ENCODE measurements around the gene BAIAP2L1. TPM values are rescaled to one million over a fixed set of nuclear protein-coding genes. Genes with fewer than 3 reads are reported as not detected.
"Not testable (repeated sequence)": the region's sequence is repeated elsewhere in the genome, so short reads cannot be mapped to it uniquely, and the experiment has no call there.

The BAIAP2L1 gene
- total RNA-seq, 2 donors from 2014 or later: 0.55 to 0.82 TPM

GRCh38 chr7:98394377-98394836 is 6.5 kb downstream of the BAIAP2L1 start:
- no peak overlapping the region for H3K27ac Mint-ChIP-seq
- H3K4me3 Mint-ChIP-seq: no peak overlapping the region

DNA sequence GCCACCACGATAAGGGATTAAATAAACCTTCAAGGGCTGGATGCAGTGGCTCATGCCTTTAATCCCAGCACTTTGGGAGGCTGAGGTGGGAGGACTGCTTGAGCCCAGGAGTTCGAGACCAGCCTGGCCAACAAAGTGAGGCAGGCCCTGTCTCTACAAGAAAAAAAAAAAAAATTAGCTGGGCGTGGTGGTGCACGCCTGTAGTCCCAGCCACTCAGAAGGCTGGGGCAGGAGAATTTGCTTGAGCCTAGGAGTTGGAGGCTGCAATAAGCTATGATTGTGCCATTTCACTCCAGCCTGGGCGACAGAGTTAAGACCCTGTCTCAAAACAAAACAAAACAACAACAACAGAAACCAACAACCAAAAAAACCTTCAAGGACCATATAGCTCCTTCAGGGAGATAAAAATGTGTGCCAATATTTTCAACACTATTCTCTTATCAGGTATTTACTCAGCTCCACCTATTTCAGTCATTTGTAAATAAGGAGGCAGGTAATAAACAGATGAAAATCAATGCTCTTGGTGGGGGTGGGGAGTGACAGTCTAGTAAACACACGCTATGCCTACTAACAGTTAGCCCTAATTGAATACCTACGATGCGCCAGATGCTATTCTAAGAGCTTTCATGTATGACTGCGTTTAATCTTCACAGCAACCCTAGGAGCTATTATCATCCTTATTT is 13.2 kb downstream of the BAIAP2L1 start:
- no peaks in the 10 kb centered on the region for H3K27me3 Mint-ChIP-seq
- no peaks in the 10 kb centered on the region for H3K4me1 Mint-ChIP-seq
- H3K9me3 ChIP-seq (ENCODE audit: control insufficient read depth, low read length, poor library complexity, severe bottlenecking): no peaks in the 10 kb centered on the region
- no peak overlapping the region for H3K4me3 Mint-ChIP-seq
- peaks cover 4% of the 10 kb centered on the region for H3K36me3 Mint-ChIP-seq (ENCODE audit: low read depth)
- no peak overlapping the region for H3K27ac Mint-ChIP-seq
- ATAC-seq (no peak), DNase-seq (no peak)

More at GRCh38 chr7:98394377-98394836, 6.5 kb downstream of the BAIAP2L1 start:
- Mint-ChIP-seq H3K27me3 (peaks cover 11% of the 10 kb centered on the region), H3K36me3 (ENCODE audit: low read depth) (peaks cover 2% of the 10 kb centered on the region), H3K4me1 (no peaks in the 10 kb centered on the region)
- ATAC-seq: no peak
- H3K9me3 ChIP-seq (ENCODE audit: control insufficient read depth, low read length, poor library complexity, severe bottlenecking): no peaks in the 10 kb centered on the region
- DNase-seq: no peak

DNA sequence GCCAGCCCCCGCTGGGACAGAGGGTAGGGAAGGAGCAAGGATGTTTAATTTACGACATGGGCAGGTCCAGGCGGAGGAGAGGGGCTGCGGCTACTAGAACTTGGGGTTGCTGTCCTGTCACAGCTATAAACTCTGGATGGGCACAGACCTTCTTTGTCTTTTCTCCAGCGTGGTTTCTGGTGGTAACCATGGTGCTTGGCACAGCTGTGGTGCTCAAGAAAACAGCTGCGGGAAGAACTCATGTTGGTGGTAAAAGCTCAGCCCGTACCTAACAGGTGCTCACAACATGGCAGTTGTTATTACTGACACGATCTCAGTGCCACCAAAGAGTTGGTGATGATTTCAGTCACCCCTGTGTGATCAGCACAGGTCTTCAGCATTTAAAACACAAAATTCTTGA is 13.8 kb downstream of the BAIAP2L1 start:
- no peaks in the 10 kb centered on the region for H3K27me3 Mint-ChIP-seq
- no peak for ATAC-seq

GRCh38 chr7:98385532-98385931 is 15.4 kb downstream of the BAIAP2L1 start:
- H3K27ac Mint-ChIP-seq; DNase-seq; H3K4me3 Mint-ChIP-seq; H3K36me3 Mint-ChIP-seq (ENCODE audit: low read depth); H3K27me3 Mint-ChIP-seq; ATAC-seq; H3K4me1 Mint-ChIP-seq; H3K9me3 ChIP-seq (ENCODE audit: control insufficient read depth, low read length, poor library complexity, severe bottlenecking): not testable (repeated sequence)

More for the DNA sequence above, 13.8 kb downstream of the BAIAP2L1 start:
- Mint-ChIP-seq H3K4me1 (no peaks in the 10 kb centered on the region), H3K4me3 (no peak overlapping the region), H3K36me3 (ENCODE audit: low read depth) (peaks cover 4% of the 10 kb centered on the region), H3K27ac (no peak overlapping the region)
- DNase-seq: no peak
- H3K9me3 ChIP-seq (ENCODE audit: control insufficient read depth, low read length, poor library complexity, severe bottlenecking): no peaks in the 10 kb centered on the region

- no peaks in the 10 kb centered on the region for H3K36me3 Mint-ChIP-seq (ENCODE audit: low read depth)
- H3K4me3 Mint-ChIP-seq: no peak overlapping the region
- ATAC-seq (no peak), DNase-seq (no peak)
- H3K4me1 Mint-ChIP-seq: peaks cover 2% of the 10 kb centered on the region
- H3K9me3 ChIP-seq (ENCODE audit: control insufficient read depth, low read length, poor library complexity, severe bottlenecking): no peaks in the 10 kb centered on the region
- H3K27me3 Mint-ChIP-seq: peaks cover 4% of the 10 kb centered on the region
- no peak overlapping the region for H3K27ac Mint-ChIP-seq
Measured at GRCh38 chr7:98378210-98378819, 22.6 kb downstream of the BAIAP2L1 start.

DNA sequence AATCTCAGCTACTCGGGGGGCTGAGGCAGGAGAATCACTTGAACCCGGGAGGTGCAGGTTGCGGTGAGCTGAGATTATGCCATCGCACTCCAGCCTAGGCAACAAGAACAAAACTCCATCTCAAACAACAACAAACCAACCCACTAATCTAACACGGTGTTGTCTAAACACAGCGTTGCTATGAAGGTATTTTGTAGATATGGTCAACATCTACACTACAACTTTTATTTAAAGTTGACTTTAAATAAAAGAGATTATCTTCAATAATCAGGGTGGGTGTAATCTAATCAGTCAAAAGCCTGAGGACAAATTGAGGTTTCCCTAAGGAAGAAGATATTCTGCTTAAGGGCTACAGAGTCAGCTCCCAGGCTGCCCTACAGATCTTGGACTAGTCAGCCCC is 24.2 kb downstream of the BAIAP2L1 start:
- Mint-ChIP-seq H3K36me3 (ENCODE audit: low read depth) (no peaks in the 10 kb centered on the region), H3K27me3 (peaks cover 4% of the 10 kb centered on the region), H3K4me1 (peaks cover 2% of the 10 kb centered on the region), H3K27ac (no peak overlapping the region), H3K4me3 (no peak overlapping the region)
- DNase-seq (no peak), ATAC-seq (no peak)
- no peaks in the 10 kb centered on the region for H3K9me3 ChIP-seq (ENCODE audit: control insufficient read depth, low read length, poor library complexity, severe bottlenecking)

GRCh38 chr7:98375664-98376063 is 25.2 kb downstream of the BAIAP2L1 start:
- Mint-ChIP-seq H3K27ac (no peak overlapping the region), H3K4me1 (peaks cover 2% of the 10 kb centered on the region), H3K4me3 (no peak overlapping the region), H3K36me3 (ENCODE audit: low read depth) (no peaks in the 10 kb centered on the region), H3K27me3 (peaks cover 4% of the 10 kb centered on the region)
- ATAC-seq: no peak
- H3K9me3 ChIP-seq (ENCODE audit: control insufficient read depth, low read length, poor library complexity, severe bottlenecking): no peaks in the 10 kb centered on the region
- DNase-seq: no peak

GRCh38 chr7:98374285-98374680 is 26.6 kb downstream of the BAIAP2L1 start:
- no peak for DNase-seq
- no peak for ATAC-seq
- Mint-ChIP-seq H3K4me3 (no peak overlapping the region), H3K27ac (no peak overlapping the region), H3K36me3 (ENCODE audit: low read depth) (no peaks in the 10 kb centered on the region), H3K4me1 (peaks cover 2% of the 10 kb centered on the region), H3K27me3 (peaks cover 4% of the 10 kb centered on the region)
- no peaks in the 10 kb centered on the region for H3K9me3 ChIP-seq (ENCODE audit: control insufficient read depth, low read length, poor library complexity, severe bottlenecking)

DNA sequence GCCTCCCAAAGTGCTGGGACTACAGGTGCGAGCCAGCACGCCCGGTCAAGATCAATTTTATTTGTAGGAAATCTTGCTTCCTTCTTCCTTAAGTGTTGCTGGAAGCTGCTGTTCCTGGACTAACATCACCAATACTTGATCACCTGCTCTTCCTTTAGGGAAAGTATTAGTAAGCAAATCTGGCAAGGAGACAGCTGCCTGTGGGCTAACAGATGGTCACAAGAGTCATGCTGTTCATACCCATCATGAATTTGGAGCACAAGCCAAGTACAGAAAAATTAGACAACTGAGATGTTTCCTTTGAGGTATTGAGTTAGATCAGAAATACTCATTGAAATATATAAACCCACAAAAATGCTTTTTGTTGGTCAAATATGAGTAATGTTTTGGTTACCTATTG is 27.9 kb downstream of the BAIAP2L1 start:
- peaks cover 2% of the 10 kb centered on the region for H3K4me1 Mint-ChIP-seq
- H3K27ac Mint-ChIP-seq: no peak overlapping the region
- H3K36me3 Mint-ChIP-seq (ENCODE audit: low read depth): no peaks in the 10 kb centered on the region
- H3K27me3 Mint-ChIP-seq: peaks cover 6% of the 10 kb centered on the region
- DNase-seq (no peak), ATAC-seq (no peak)
- no peak overlapping the region for H3K4me3 Mint-ChIP-seq
- H3K9me3 ChIP-seq (ENCODE audit: control insufficient read depth, low read length, poor library complexity, severe bottlenecking): no peaks in the 10 kb centered on the region

DNA sequence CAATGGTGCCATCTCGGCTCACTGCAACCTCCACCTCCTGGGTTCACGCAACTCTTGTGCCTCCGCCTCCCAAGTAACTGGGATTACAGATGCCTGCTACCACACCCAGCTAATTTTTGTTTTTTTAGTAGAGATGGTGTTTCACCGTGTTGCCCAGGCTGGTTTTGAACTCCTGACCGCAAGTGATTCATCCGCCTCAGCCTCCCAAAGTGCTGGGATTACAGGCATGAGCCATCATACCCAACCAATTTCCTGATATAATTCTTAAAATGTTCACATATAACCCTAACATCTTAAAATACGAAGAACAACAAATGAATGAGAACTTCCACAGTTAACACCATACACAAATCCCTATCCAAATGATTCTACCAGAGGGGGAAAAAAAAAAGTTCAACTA is 31.2 kb downstream of the BAIAP2L1 start:
- Mint-ChIP-seq H3K4me3 (no peak overlapping the region), H3K4me1 (peaks cover 2% of the 10 kb centered on the region), H3K27ac (no peak overlapping the region), H3K27me3 (peaks cover 17% of the 10 kb centered on the region), H3K36me3 (ENCODE audit: low read depth) (no peaks in the 10 kb centered on the region)
- ATAC-seq (no peak), DNase-seq (no peak)
- no peaks in the 10 kb centered on the region for H3K9me3 ChIP-seq (ENCODE audit: control insufficient read depth, low read length, poor library complexity, severe bottlenecking)

DNA sequence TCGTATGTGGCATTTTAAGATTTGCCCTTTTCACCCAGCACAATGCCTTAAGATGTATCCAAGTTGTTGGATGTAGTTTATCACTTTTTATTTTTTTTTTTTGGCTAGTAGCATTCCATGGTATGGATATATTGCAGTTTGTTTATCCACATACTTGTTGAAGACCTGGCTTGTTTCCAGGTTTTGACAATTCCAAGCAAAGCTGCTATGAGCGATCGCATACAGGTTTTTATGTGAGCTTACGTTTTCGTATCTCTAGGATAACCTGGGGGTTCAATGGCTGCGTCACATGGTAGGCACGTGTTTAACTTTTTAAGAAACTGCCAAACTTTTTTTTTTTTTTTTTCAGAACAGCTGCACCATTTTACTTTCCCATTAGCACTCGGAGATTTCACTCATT is 32.2 kb downstream of the BAIAP2L1 start:
- H3K36me3 Mint-ChIP-seq (ENCODE audit: low read depth): no peaks in the 10 kb centered on the region
- H3K4me1 Mint-ChIP-seq: peaks cover 2% of the 10 kb centered on the region
- peaks cover 17% of the 10 kb centered on the region for H3K27me3 Mint-ChIP-seq
- DNase-seq (no peak), ATAC-seq (no peak)
- H3K27ac Mint-ChIP-seq: no peak overlapping the region
- no peaks in the 10 kb centered on the region for H3K9me3 ChIP-seq (ENCODE audit: control insufficient read depth, low read length, poor library complexity, severe bottlenecking)
- H3K4me3 Mint-ChIP-seq: no peak overlapping the region

GRCh38 chr7:98366562-98366938 is 34.3 kb downstream of the BAIAP2L1 start:
- no peak for DNase-seq
- no peaks in the 10 kb centered on the region for H3K9me3 ChIP-seq (ENCODE audit: control insufficient read depth, low read length, poor library complexity, severe bottlenecking)
- H3K4me3 Mint-ChIP-seq: no peak overlapping the region
- peaks cover 17% of the 10 kb centered on the region for H3K27me3 Mint-ChIP-seq
- no peak overlapping the region for H3K27ac Mint-ChIP-seq
- H3K4me1 Mint-ChIP-seq: peaks cover 2% of the 10 kb centered on the region
- ATAC-seq: no peak
- no peaks in the 10 kb centered on the region for H3K36me3 Mint-ChIP-seq (ENCODE audit: low read depth)

DNA sequence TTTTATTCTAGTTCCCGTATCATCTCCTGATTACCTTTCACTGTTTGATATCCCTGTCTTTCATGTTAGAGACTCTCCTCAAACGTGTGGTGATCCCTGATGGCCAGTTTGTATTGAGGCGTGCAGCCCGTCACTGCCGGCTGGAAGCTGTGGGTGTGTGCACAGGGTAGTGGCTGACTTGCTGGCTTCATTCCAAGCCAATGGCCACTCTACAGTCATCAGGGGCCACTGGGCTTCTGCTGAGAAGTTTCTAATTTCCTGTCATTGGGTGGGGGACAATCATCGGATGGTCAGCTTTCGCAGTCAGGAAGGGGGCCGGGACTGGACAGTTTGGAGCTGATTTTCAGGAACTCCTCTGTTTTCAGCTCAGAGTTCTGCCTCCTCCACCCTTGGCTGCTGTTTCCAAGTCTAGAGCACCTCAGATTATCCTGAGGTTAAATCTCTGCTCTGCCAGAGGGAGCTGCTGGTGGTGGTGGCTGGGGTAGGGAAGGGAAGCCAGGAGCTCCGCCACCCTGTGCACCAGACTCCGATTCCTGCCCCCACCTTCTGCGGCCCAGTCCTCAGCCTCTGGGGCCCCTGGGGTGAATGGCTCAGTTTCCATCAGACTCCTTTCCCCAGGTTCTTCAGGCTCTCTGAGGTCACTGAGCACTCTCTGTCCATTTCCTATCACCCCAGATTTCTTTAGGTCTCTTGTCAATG is 34.9 kb downstream of the BAIAP2L1 start:
- ATAC-seq (no peak), DNase-seq (no peak)
- no peaks in the 10 kb centered on the region for H3K36me3 Mint-ChIP-seq (ENCODE audit: low read depth)
- H3K27ac Mint-ChIP-seq: no peak overlapping the region
- H3K4me3 Mint-ChIP-seq: no peak overlapping the region
- peaks cover 2% of the 10 kb centered on the region for H3K4me1 Mint-ChIP-seq
- peaks cover 17% of the 10 kb centered on the region for H3K27me3 Mint-ChIP-seq
- no peaks in the 10 kb centered on the region for H3K9me3 ChIP-seq (ENCODE audit: control insufficient read depth, low read length, poor library complexity, severe bottlenecking)
